AG09309 (cell line): ENCODE results near the gene PAQR9.

Source experiments
- DNase-seq: peaks from one replicate; pipeline ENCODE4 v3.0.0-alpha.2; 2010; ENCODE audit warnings: low read depth
- H3K4me3 ChIP-seq: 2 replicates; pipeline ENCODE4 v1.5.1; 2011; ENCODE audit warnings: mild to moderate bottlenecking, low read depth, low read length, moderate library complexity; ENCODE audit not compliant: control insufficient read depth
- TF ChIP-seq, protein P1 (sequence below): IDR thresholded peaks from 2 replicates; pipeline ENCODE4 v1.5.1; 2011; ENCODE audit warnings: mild to moderate bottlenecking, low read depth, low read length, inconsistent platforms; ENCODE audit not compliant: insufficient read depth, control insufficient read depth; ENCODE audit errors: missing control alignments

Gene PAQR9

DNA sequence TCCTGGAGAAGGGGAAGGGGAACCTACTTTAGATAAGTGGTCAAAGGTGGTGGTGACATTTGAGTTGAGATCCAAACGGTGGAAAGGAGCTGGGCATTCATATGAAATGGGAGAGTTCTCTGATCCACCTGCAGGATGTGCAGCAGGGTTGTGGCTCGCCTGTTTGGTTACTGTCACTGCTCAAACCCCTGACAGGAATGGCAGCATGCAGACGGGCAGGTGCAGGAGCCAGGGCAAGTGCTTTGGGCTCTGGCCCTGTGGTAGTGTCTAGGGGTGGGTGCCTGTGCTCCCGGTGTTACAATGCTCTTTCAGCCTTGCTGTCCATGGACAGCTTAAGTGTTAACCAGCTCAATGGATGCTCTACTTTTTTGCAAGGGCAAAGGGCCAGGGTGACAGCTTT, 18.5 kb downstream of the PAQR9 start:
- H3K4me3 ChIP-seq: no peak overlapping the region
- TF ChIP-seq, protein P1, sequence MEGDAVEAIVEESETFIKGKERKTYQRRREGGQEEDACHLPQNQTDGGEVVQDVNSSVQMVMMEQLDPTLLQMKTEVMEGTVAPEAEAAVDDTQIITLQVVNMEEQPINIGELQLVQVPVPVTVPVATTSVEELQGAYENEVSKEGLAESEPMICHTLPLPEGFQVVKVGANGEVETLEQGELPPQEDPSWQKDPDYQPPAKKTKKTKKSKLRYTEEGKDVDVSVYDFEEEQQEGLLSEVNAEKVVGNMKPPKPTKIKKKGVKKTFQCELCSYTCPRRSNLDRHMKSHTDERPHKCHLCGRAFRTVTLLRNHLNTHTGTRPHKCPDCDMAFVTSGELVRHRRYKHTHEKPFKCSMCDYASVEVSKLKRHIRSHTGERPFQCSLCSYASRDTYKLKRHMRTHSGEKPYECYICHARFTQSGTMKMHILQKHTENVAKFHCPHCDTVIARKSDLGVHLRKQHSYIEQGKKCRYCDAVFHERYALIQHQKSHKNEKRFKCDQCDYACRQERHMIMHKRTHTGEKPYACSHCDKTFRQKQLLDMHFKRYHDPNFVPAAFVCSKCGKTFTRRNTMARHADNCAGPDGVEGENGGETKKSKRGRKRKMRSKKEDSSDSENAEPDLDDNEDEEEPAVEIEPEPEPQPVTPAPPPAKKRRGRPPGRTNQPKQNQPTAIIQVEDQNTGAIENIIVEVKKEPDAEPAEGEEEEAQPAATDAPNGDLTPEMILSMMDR: no peak
- no peak for DNase-seq

DNA sequence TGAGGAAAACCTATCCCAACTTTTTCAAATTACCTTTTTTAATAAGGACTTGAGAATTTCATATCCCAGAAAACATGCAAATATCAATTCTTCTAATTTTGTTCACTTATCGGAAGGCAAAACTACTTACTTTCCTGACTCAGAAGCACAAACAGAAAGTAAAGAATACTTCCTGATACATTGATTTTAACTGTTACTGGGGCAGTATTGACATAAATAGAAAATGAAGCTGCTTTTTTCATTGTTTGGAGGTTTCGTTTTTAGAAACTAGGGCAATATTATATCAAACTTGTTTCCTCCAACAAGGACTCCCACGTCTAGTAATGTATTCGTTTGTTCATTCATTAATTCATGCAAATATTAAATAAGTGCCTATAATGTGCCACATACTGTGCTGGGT, 19.1 kb downstream of the PAQR9 start:
- TF ChIP-seq, protein P1: no peak
- DNase-seq: no peak
- no peak overlapping the region for H3K4me3 ChIP-seq

DNA sequence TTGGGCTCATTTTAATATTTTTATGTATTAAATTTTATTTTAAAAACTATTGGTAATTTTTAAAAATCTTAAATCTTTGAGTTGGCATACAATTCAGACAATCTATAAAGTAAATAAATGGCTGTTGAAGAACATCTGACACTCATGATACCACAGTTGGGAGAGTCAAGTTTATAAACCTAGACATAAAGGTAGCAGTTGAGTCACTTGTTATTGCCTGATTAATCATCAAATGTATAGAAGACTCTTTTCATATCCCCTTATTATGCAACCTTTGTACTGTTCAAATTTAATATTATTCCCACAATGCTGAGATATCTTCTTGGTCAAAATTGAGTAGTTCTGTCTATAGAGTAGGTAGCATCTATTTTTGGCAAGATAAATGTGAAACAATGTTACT, 19.6 kb downstream of the PAQR9 start:
- no peak overlapping the region for H3K4me3 ChIP-seq
- DNase-seq: no peak

DNA sequence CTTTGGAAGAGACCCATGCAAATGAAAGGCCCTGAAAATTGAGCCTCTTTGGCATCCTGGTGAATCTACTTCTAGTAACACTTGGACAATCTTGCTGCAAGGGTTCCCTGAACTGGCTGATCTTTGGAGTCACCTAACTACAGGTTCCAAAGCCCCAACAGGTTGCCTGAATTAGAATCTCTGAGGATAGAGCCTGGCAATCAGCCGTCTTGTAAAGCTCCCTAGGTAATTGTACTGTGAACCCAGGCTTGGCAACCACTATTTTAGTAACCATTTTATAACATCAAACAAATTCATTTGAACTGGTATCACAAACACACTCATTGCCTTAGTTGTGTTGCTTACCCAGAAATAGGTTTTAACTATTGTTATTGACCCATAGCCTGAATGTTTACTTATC, 20.1 kb downstream of the PAQR9 start:
- DNase-seq: no peak
- no peak overlapping the region for H3K4me3 ChIP-seq
- TF ChIP-seq, protein P1: no peak

More for the DNA sequence above, 19.6 kb downstream of the PAQR9 start:
- TF ChIP-seq, protein P1: no peak

DNA sequence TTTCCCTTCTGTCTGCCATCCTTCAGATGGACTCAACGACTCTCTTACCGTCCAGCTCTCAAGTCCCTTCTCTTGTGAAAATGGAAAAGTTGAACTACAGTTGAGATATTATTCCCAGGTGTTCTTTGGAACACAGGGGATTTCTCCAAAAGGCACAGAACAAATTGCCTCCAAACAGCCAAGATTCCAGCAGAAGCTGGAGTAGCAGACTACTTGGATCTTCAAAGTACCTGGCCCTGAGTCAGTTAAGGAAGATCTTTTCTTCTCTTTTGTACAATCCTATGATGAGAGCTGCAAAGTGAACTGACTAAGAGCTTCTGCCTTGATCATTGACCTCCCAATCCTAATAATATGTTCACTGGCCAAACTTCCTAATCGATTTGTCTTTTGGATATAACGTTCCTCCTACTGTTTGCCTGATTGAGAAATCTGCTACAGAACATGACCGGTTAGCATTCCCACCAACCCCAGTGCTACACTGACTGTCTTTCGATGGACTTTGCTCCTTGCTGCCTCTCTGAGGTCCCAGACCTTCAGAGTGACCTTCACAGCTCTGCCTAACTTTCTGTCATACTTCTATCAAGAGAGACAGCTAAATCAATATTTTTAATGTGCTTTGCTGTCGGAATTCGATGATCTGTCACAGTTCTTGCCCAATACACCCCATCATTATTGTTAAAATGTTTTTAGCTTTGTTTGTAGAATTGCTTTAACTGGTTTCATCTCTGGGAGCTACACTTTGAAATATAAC, 21.9 kb downstream of the PAQR9 start:
- no peak for DNase-seq
- TF ChIP-seq, protein P1: no peak
- no peak overlapping the region for H3K4me3 ChIP-seq

DNA sequence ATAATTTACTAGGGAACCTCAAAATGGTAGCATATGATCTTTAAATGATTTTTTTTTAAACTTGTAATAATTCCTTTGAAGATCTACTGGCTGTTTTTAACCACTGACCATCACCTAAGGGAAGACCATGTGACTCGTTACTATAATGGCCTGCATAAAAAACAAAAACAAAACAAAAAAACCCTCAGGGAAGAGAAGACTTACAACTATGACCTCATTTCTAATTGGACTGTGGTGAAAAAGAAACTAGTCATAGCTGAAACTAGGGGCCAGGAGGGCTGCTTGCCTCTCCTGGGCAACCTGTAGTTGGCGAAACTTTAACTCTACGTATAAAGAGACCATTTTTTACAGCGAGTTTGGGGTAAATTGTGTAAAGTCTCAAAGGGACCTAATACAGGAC, 23.0 kb downstream of the PAQR9 start:
- DNase-seq: no peak
- no peak overlapping the region for H3K4me3 ChIP-seq
- TF ChIP-seq, protein P1: no peak
